ENCODE measurements around the gene LTBP1. TPM values are rescaled to one million over a fixed set of nuclear protein-coding genes. Genes with fewer than 3 reads are reported as not detected.
"Not testable (repeated sequence)": the region's sequence is repeated elsewhere in the genome, so short reads cannot be mapped to it uniquely, and the experiment has no call there.

The LTBP1 gene
- total and polyA plus RNA-seq, 2 donors = 97.7 to 175 TPM

DNA sequence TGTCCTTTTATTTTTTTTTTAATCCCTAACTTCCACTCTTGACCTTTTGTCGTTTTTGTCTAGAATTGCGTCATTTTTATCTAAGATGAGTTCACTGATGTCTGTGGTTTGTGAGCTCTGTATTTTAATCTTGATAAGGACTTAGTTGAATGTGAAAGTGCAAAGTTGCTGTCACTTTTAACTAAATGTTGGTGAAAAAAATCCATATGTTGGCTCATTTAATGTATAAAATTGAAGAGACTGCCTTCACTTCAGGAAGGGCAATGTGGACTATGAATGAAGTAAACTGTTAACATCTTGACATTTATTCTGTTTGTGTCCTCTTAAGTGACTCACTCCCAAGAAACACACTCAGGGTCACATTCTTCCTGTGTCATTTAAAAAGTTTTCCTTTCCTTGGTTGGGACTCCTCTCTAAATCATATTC, 273.1 kb downstream of the LTBP1 start:
- 31% methylated on average over 2 of the region's 2 CpGs for WGBS
- Histone ChIP-seq H3K4me1 (ENCODE audit: insufficient read depth) (no peaks in the 10 kb centered on the region), H3K4me3 (ENCODE audit: low read depth, low read length) (no peak overlapping the region), H3K27ac (ENCODE audit: low read depth) (no peak overlapping the region), H3K36me3 (ENCODE audit: insufficient read depth) (no peaks in the 10 kb centered on the region)
- DNase-seq (ENCODE audit: extremely low spot score) = no peak

GRCh38 chr2:33220533-33220932, 273.8 kb downstream of the LTBP1 start:
- no peak overlapping the region for H3K4me3 ChIP-seq (ENCODE audit: low read depth, low read length)
- 73% methylated on average over 3 of the region's 3 CpGs for WGBS
- no peak for DNase-seq (ENCODE audit: extremely low spot score)
- no peaks in the 10 kb centered on the region for H3K4me1 ChIP-seq (ENCODE audit: insufficient read depth)
- H3K36me3 ChIP-seq (ENCODE audit: insufficient read depth) = no peaks in the 10 kb centered on the region
- no peak overlapping the region for H3K27ac ChIP-seq (ENCODE audit: low read depth)

GRCh38 chr2:33221046-33221784, 274.5 kb downstream of the LTBP1 start:
- H3K27ac ChIP-seq (ENCODE audit: low read depth) = no peak overlapping the region
- H3K4me1 ChIP-seq (ENCODE audit: insufficient read depth) = no peaks in the 10 kb centered on the region
- no peak for DNase-seq (ENCODE audit: extremely low spot score)
- no peaks in the 10 kb centered on the region for H3K36me3 ChIP-seq (ENCODE audit: insufficient read depth)
- H3K4me3 ChIP-seq (ENCODE audit: low read depth, low read length) = no peak overlapping the region
- 92% methylated on average over 3 of the region's 3 CpGs for WGBS

- no peaks in the 10 kb centered on the region for H3K4me1 ChIP-seq (ENCODE audit: insufficient read depth)
- DNase-seq (ENCODE audit: extremely low spot score) = no peak
- WGBS = 95% methylated on average over 1 of the region's 1 CpG
- no peak overlapping the region for H3K4me3 ChIP-seq (ENCODE audit: low read depth, low read length)
- H3K36me3 ChIP-seq (ENCODE audit: insufficient read depth) = no peaks in the 10 kb centered on the region
- no peak overlapping the region for H3K27ac ChIP-seq (ENCODE audit: low read depth)
Measured at GRCh38 chr2:33222309-33222708, 275.6 kb downstream of the LTBP1 start.

DNA sequence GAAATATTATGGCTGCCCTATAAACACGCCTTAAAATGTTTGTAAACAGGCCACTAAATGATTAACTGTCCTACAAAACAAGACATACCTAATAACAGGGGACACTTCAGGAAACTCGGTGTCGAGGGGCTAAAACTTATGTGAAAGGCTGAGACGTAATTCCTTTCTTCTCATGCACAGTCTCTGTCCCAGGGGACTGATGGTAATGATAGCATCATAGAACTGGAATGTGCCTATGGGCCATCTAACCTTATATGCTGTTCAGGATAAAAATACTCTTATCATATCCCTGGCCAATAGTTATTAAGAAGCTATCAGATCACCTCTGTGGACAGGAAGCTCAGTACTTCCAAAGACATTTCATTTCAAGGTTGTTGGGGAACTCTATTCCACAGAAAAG, 277.1 kb downstream of the LTBP1 start:
- H3K27ac ChIP-seq (ENCODE audit: low read depth) = no peak overlapping the region
- WGBS = 81% methylated on average over 4 of the region's 4 CpGs
- no peak for DNase-seq (ENCODE audit: extremely low spot score)

DNA sequence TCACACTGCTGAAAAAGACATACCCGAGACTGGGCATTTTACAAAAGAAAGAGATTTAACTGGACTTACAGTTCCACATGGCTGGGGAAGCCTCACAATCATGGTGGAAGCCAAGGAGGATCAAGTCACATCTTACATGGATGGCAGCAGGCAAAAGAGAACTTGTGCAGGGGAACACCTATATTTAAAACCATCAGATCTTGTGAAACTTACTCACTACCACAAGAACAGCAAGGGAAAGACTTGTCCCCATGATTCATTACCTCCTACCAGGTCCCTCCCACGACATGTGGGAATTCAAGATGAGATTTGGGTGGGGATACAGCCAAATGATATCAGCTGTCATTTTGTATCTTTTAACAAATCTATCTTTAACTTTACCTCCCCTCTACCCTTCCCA, 278.6 kb downstream of the LTBP1 start:
- Histone ChIP-seq H3K4me1 (ENCODE audit: insufficient read depth) (no peaks in the 10 kb centered on the region), H3K4me3 (ENCODE audit: low read depth, low read length) (no peak overlapping the region), H3K27ac (ENCODE audit: low read depth) (no peak overlapping the region), H3K36me3 (ENCODE audit: insufficient read depth) (no peaks in the 10 kb centered on the region)
- no peak for DNase-seq (ENCODE audit: extremely low spot score)
- 92% methylated on average over 2 of the region's 2 CpGs for WGBS

More for the DNA sequence above, 277.1 kb downstream of the LTBP1 start:
- Histone ChIP-seq H3K4me1 (ENCODE audit: insufficient read depth) (no peaks in the 10 kb centered on the region), H3K36me3 (ENCODE audit: insufficient read depth) (no peaks in the 10 kb centered on the region), H3K4me3 (ENCODE audit: low read depth, low read length) (no peak overlapping the region)

DNA sequence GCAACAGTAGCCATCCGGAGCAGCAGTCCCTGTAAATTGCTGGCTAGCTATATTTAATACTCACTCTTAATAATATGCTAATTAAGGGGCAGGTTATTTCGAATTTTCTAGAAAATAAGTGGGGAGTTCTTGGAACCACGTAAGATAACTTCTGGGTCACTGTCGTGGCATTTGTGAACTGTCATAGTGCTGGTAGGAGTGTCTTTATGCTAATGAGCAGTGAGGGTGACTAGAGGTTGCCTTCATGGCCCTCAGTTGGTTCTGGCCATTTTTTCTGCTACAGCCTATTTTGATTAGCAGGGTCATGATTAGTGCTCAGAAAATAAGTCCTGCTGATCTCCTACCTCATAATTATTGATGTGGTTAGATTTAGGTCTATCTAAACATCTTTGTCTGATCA, 279.8 kb downstream of the LTBP1 start:
- H3K27ac ChIP-seq (ENCODE audit: low read depth) = no peak overlapping the region

DNA sequence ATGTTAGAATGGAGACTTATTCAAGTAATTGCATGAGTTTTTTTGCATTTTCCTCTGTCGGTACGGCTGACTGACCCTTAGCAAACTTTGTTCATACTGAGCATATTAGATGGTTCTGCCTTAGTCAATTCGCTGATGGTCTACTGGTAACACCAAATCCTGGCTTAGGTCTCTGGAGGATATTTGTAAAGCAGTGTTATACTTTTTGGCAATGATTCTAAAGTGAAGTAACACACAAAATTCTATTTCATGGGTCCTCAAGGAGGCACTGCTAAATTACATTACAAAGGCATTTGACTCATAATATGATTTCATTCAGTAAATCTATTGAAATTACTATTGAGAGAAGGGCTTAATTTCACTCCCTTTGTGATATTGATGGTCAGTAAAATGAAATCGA, 282.9 kb downstream of the LTBP1 start:
- 86% methylated on average over 4 of the region's 4 CpGs for WGBS
- DNase-seq (ENCODE audit: extremely low spot score) = no peak
- Histone ChIP-seq H3K4me3 (ENCODE audit: low read depth, low read length) (no peak overlapping the region), H3K4me1 (ENCODE audit: insufficient read depth) (no peaks in the 10 kb centered on the region), H3K36me3 (ENCODE audit: insufficient read depth) (no peaks in the 10 kb centered on the region), H3K27ac (ENCODE audit: low read depth) (no peak overlapping the region)

More for the DNA sequence above, 279.8 kb downstream of the LTBP1 start:
- WGBS = 94% methylated on average over 4 of the region's 4 CpGs
- Histone ChIP-seq H3K4me1 (ENCODE audit: insufficient read depth) (no peaks in the 10 kb centered on the region), H3K4me3 (ENCODE audit: low read depth, low read length) (no peak overlapping the region), H3K36me3 (ENCODE audit: insufficient read depth) (no peaks in the 10 kb centered on the region)
- DNase-seq (ENCODE audit: extremely low spot score) = no peak

DNA sequence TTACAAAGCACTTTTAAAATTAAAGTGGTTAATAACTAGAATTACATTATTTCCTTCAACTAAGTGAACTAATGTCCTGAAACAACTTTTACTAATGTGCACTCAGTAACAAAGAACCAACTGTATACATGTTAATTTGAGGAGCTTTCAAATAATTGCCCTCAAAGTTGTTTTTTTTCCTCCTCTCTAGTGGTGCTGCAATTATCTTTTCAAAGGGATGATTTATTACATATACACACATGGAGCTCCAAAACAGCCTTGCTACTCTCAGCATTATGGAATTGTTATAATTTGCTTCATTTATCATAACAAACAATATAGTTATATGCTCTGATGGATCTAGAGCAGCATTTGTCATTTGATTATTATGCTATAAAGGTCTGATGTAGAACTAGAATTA, 283.4 kb downstream of the LTBP1 start:
- no peak for DNase-seq (ENCODE audit: extremely low spot score)
- Histone ChIP-seq H3K27ac (ENCODE audit: low read depth) (no peak overlapping the region), H3K4me1 (ENCODE audit: insufficient read depth) (no peaks in the 10 kb centered on the region), H3K36me3 (ENCODE audit: insufficient read depth) (no peaks in the 10 kb centered on the region), H3K4me3 (ENCODE audit: low read depth, low read length) (no peak overlapping the region)

GRCh38 chr2:33230842-33231241, 284.1 kb downstream of the LTBP1 start:
- WGBS = 83% methylated on average over 7 of the region's 7 CpGs
- Histone ChIP-seq H3K4me1 (ENCODE audit: insufficient read depth) (no peaks in the 10 kb centered on the region), H3K27ac (ENCODE audit: low read depth) (no peak overlapping the region), H3K36me3 (ENCODE audit: insufficient read depth) (no peaks in the 10 kb centered on the region), H3K4me3 (ENCODE audit: low read depth, low read length) (no peak overlapping the region)
- DNase-seq (ENCODE audit: extremely low spot score) = no peak

- WGBS = 100% methylated on average over 1 of the region's 1 CpG
- not testable (repeated sequence) for H3K4me1 ChIP-seq (ENCODE audit: insufficient read depth); H3K36me3 ChIP-seq (ENCODE audit: insufficient read depth)
Measured at GRCh38 chr2:33235559-33235958, 288.8 kb downstream of the LTBP1 start.

DNA sequence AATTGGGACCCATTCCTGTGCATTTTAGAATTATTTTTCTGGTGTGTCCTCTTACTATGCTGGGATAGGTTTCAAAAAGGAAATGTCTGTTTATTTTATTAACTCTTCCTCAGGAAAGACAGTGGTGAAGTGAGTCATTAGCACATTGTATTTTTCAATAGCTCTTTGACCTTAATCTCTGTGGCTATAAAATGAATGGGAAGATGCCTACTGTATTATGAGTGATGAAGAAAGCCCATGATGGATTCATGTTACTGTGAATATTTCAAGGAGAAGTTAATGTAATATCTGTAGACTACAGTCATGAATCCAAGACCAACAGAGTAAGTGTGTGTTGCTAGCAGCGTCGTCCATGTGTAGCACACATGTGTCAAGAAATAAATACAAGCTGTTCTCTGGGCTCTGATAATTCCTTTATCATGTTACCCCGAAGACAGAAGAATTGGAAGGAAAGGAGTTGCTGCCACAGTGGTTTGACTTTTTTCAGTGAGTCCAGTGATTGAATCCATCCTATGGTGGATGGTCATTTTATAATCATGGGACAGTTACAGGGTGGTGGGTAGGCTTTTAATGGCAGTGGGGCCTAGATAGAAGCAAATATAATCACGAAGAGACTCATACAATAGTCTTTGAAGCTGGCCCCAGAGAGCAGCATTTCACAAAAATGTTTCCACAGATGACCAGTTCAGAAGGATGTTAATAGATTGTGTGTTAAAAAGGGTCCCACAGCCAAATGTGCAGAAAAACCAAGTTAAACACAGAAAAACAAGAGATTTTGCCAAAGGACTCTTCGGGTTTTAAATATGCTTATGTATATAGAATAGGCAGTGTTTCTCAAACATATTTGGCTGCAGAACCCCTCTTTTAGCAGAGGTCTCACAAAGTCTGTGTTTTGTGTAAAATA, 290.0 kb downstream of the LTBP1 start:
- no peak for DNase-seq (ENCODE audit: extremely low spot score)
- WGBS = 72% methylated on average over 5 of the region's 5 CpGs
- no peaks in the 10 kb centered on the region for H3K36me3 ChIP-seq (ENCODE audit: insufficient read depth)
- H3K4me1 ChIP-seq (ENCODE audit: insufficient read depth) = no peaks in the 10 kb centered on the region
- no peak overlapping the region for H3K4me3 ChIP-seq (ENCODE audit: low read depth, low read length)
- no peak overlapping the region for H3K27ac ChIP-seq (ENCODE audit: low read depth)

More at GRCh38 chr2:33235559-33235958, 288.8 kb downstream of the LTBP1 start:
- not testable (repeated sequence) for H3K27ac ChIP-seq (ENCODE audit: low read depth); H3K4me3 ChIP-seq (ENCODE audit: low read depth, low read length); DNase-seq (ENCODE audit: extremely low spot score)

GRCh38 chr2:33238111-33238510, 291.4 kb downstream of the LTBP1 start:
- WGBS = 77% methylated on average over 2 of the region's 2 CpGs
- H3K4me1 ChIP-seq (ENCODE audit: insufficient read depth) = no peaks in the 10 kb centered on the region
- no peak for DNase-seq (ENCODE audit: extremely low spot score)
- no peak overlapping the region for H3K4me3 ChIP-seq (ENCODE audit: low read depth, low read length)
- H3K27ac ChIP-seq (ENCODE audit: low read depth) = no peak overlapping the region
- H3K36me3 ChIP-seq (ENCODE audit: insufficient read depth) = no peaks in the 10 kb centered on the region

DNA sequence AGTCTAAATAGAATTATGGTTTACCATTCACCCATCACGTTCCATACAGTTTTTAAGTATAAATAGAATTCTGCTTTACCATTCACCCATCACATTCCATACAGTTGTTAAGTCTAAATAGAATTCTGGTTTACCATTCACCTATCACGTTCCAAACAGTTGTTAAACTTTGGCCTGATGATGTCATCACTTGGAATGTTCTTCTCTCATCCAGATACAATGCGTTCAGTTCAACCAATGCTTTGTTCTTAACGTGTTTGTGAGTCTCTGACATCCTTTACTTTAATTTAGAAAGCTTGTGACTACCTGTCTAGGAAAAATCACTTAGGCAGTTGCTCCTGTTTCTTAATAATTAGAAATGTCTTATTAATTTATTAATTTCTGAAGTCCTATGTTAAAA, 293.4 kb downstream of the LTBP1 start:
- 64% methylated on average over 4 of the region's 4 CpGs for WGBS
- H3K27ac ChIP-seq (ENCODE audit: low read depth) = no peak overlapping the region
- H3K4me1 ChIP-seq (ENCODE audit: insufficient read depth) = no peaks in the 10 kb centered on the region

More for the DNA sequence above, 293.4 kb downstream of the LTBP1 start:
- no peak for DNase-seq (ENCODE audit: extremely low spot score)
- Histone ChIP-seq H3K4me3 (ENCODE audit: low read depth, low read length) (no peak overlapping the region), H3K36me3 (ENCODE audit: insufficient read depth) (no peaks in the 10 kb centered on the region)
